ENCODE measurements around the gene PLBD1.
A peak's percentile ranks its signal among the peaks of the same experiment; 100 is the strongest.

The PLBD1 gene

GRCh38 chr12:14521822-14522221, 45.9 kb downstream of the PLBD1 start:
- H3K4me3 Mint-ChIP-seq, result no peak overlapping the region
- H3K9me3 Mint-ChIP-seq, result peaks cover 16 to 28% of the 10 kb centered on the region in 2 donors
- H3K27ac Mint-ChIP-seq, result no peak overlapping the region
- peaks cover 46 to 51% of the 10 kb centered on the region in 2 donors for H3K27me3 Mint-ChIP-seq
- ATAC-seq (replicated peaks) (no peak), DNase-seq (no peak)
- H3K4me1 Mint-ChIP-seq (ENCODE audit: low read depth in 2 of 2), result no peaks in the 10 kb centered on the region
- H3K36me3 Mint-ChIP-seq (ENCODE audit: insufficient read depth), result no peaks in the 10 kb centered on the region

GRCh38 chr12:14514946-14515345, 52.7 kb downstream of the PLBD1 start:
- H3K27ac Mint-ChIP-seq, result no peak overlapping the region
- ATAC-seq (replicated peaks) (no peak), DNase-seq (no peak)
- H3K27me3 Mint-ChIP-seq, result peaks cover 10 to 24% of the 10 kb centered on the region in 2 donors
- H3K4me1 Mint-ChIP-seq (ENCODE audit: low read depth in 2 of 2), result peaks cover 0 to 2% of the 10 kb centered on the region in 2 donors
- H3K9me3 Mint-ChIP-seq, result peaks cover 0 to 3% of the 10 kb centered on the region in 2 donors
- H3K36me3 Mint-ChIP-seq (ENCODE audit: insufficient read depth), result no peaks in the 10 kb centered on the region
- H3K4me3 Mint-ChIP-seq, result no peak overlapping the region

GRCh38 chr12:14514154-14514842, 53.4 kb downstream of the PLBD1 start:
- Mint-ChIP-seq H3K4me3 (no peak overlapping the region), H3K27ac (no peak overlapping the region), H3K36me3 (ENCODE audit: insufficient read depth) (no peaks in the 10 kb centered on the region), H3K4me1 (ENCODE audit: low read depth in 2 of 2) (peaks cover 0 to 2% of the 10 kb centered on the region in 2 donors), H3K27me3 (peaks cover 5 to 17% of the 10 kb centered on the region in 2 donors), H3K9me3 (no peaks in the 10 kb centered on the region)
- DNase-seq, result no peak
- ATAC-seq (replicated peaks), result no peak

- no peak overlapping the region for H3K4me3 Mint-ChIP-seq
- DNase-seq, result no peak
- peaks cover 0 to 2% of the 10 kb centered on the region in 2 donors for H3K4me1 Mint-ChIP-seq (ENCODE audit: low read depth in 2 of 2)
- H3K9me3 Mint-ChIP-seq, result no peaks in the 10 kb centered on the region
- H3K36me3 Mint-ChIP-seq (ENCODE audit: insufficient read depth), result no peaks in the 10 kb centered on the region
- ATAC-seq (replicated peaks), result no peak
- peak overlapping the region; percentile 49 to 51 for H3K27ac Mint-ChIP-seq
- no peaks in the 10 kb centered on the region for H3K27me3 Mint-ChIP-seq
Observed at GRCh38 chr12:14510574-14510973, 57.1 kb downstream of the PLBD1 start.

- H3K27me3 Mint-ChIP-seq, result no peaks in the 10 kb centered on the region
- no peak overlapping the region for H3K4me3 Mint-ChIP-seq
- DNase-seq, result no peak
- peaks cover 21% of the 10 kb centered on the region for H3K36me3 Mint-ChIP-seq (ENCODE audit: insufficient read depth)
- no peaks in the 10 kb centered on the region for H3K9me3 Mint-ChIP-seq
- H3K27ac Mint-ChIP-seq, result peak overlapping the region in 1 of 2 donors; percentile 75
- no peak for ATAC-seq (replicated peaks)
- H3K4me1 Mint-ChIP-seq (ENCODE audit: low read depth in 2 of 2), result peaks cover 0 to 7% of the 10 kb centered on the region in 2 donors
Observed at GRCh38 chr12:14505626-14506596, 61.8 kb downstream of the PLBD1 start.

- H3K27me3 Mint-ChIP-seq, result no peaks in the 10 kb centered on the region
- DNase-seq, result no peak
- peaks cover 62% of the 10 kb centered on the region for H3K36me3 Mint-ChIP-seq (ENCODE audit: insufficient read depth)
- peak overlapping the region; percentile 59 to 81 for H3K27ac Mint-ChIP-seq
- H3K4me3 Mint-ChIP-seq, result no peak overlapping the region
- peaks cover 2 to 13% of the 10 kb centered on the region in 2 donors for H3K4me1 Mint-ChIP-seq (ENCODE audit: low read depth in 2 of 2)
- no peak for ATAC-seq (replicated peaks)
- no peaks in the 10 kb centered on the region for H3K9me3 Mint-ChIP-seq
Observed at GRCh38 chr12:14495326-14495725, 72.4 kb downstream of the PLBD1 start.

GRCh38 chr12:14482886-14483285, 84.8 kb downstream of the PLBD1 start:
- H3K27me3 Mint-ChIP-seq, result no peaks in the 10 kb centered on the region
- ATAC-seq (replicated peaks) (no peak), DNase-seq (no peak)
- peaks cover 2 to 13% of the 10 kb centered on the region in 2 donors for H3K4me1 Mint-ChIP-seq (ENCODE audit: low read depth in 2 of 2)
- H3K4me3 Mint-ChIP-seq, result no peak overlapping the region
- H3K36me3 Mint-ChIP-seq (ENCODE audit: insufficient read depth), result peaks cover 70% of the 10 kb centered on the region
- peak overlapping the region in 1 of 2 donors; percentile 75 for H3K27ac Mint-ChIP-seq
- H3K9me3 Mint-ChIP-seq, result no peaks in the 10 kb centered on the region

GRCh38 chr12:14482361-14482760, 85.3 kb downstream of the PLBD1 start:
- Mint-ChIP-seq H3K36me3 (ENCODE audit: insufficient read depth) (peaks cover 74% of the 10 kb centered on the region), H3K9me3 (no peaks in the 10 kb centered on the region), H3K27ac (peak overlapping the region in 1 of 2 donors; percentile 75), H3K4me3 (no peak overlapping the region), H3K4me1 (ENCODE audit: low read depth in 2 of 2) (peaks cover under 1 to 13% of the 10 kb centered on the region in 2 donors), H3K27me3 (no peaks in the 10 kb centered on the region)
- DNase-seq (no peak), ATAC-seq (replicated peaks) (no peak)

- H3K36me3 Mint-ChIP-seq (ENCODE audit: insufficient read depth), result peaks cover 80% of the 10 kb centered on the region
- H3K4me1 Mint-ChIP-seq (ENCODE audit: low read depth in 2 of 2), result peaks cover 0 to 9% of the 10 kb centered on the region in 2 donors
- no peaks in the 10 kb centered on the region for H3K27me3 Mint-ChIP-seq
- H3K9me3 Mint-ChIP-seq, result no peaks in the 10 kb centered on the region
- DNase-seq (no peak), ATAC-seq (replicated peaks) (no peak)
- peak overlapping the region in 1 of 2 donors; percentile 49 for H3K27ac Mint-ChIP-seq
- H3K4me3 Mint-ChIP-seq, result no peak overlapping the region
Observed at GRCh38 chr12:14481201-14481600, 86.5 kb downstream of the PLBD1 start.

- Mint-ChIP-seq H3K4me1 (ENCODE audit: low read depth in 2 of 2) (peaks cover 0 to 9% of the 10 kb centered on the region in 2 donors), H3K27ac (peak overlapping the region; percentile 28 to 35), H3K27me3 (no peaks in the 10 kb centered on the region), H3K4me3 (no peak overlapping the region), H3K9me3 (no peaks in the 10 kb centered on the region), H3K36me3 (ENCODE audit: insufficient read depth) (peaks cover 88% of the 10 kb centered on the region)
- ATAC-seq (replicated peaks) (no peak), DNase-seq (no peak)
Observed at GRCh38 chr12:14479004-14479403, 88.7 kb downstream of the PLBD1 start.

GRCh38 chr12:14473707-14474287, 93.9 kb downstream of the PLBD1 start:
- Mint-ChIP-seq H3K9me3 (peaks cover 8% of the 10 kb centered on the region in 2 donors), H3K27me3 (no peaks in the 10 kb centered on the region)
- no peak for DNase-seq

GRCh38 chr12:14471497-14471896, 96.2 kb downstream of the PLBD1 start:
- Mint-ChIP-seq H3K27ac (peak overlapping the region in 1 of 2 donors; percentile 56), H3K9me3 (peaks cover 8% of the 10 kb centered on the region in 2 donors), H3K36me3 (ENCODE audit: insufficient read depth) (peaks cover 72% of the 10 kb centered on the region), H3K4me3 (no peak overlapping the region), H3K4me1 (ENCODE audit: low read depth in 2 of 2) (peaks cover 8 to 22% of the 10 kb centered on the region in 2 donors), H3K27me3 (no peaks in the 10 kb centered on the region)
- no peak for ATAC-seq (replicated peaks)
- DNase-seq, result no peak

More at GRCh38 chr12:14473707-14474287, 93.9 kb downstream of the PLBD1 start:
- Mint-ChIP-seq H3K27ac (no peak overlapping the region), H3K36me3 (ENCODE audit: insufficient read depth) (peaks cover 71% of the 10 kb centered on the region), H3K4me1 (ENCODE audit: low read depth in 2 of 2) (peaks cover 4 to 15% of the 10 kb centered on the region in 2 donors), H3K4me3 (no peak overlapping the region)
- no peak for ATAC-seq (replicated peaks)

- peaks cover 14 to 45% of the 10 kb centered on the region in 2 donors for H3K4me1 Mint-ChIP-seq (ENCODE audit: low read depth in 2 of 2)
- H3K4me3 Mint-ChIP-seq, result no peak overlapping the region
- no peak overlapping the region for H3K27ac Mint-ChIP-seq
- ATAC-seq (replicated peaks) (no peak), DNase-seq (no peak)
- peaks cover 81% of the 10 kb centered on the region for H3K36me3 Mint-ChIP-seq (ENCODE audit: insufficient read depth)
- no peaks in the 10 kb centered on the region for H3K27me3 Mint-ChIP-seq
- no peaks in the 10 kb centered on the region for H3K9me3 Mint-ChIP-seq
Observed at GRCh38 chr12:14460212-14460841, 107.4 kb downstream of the PLBD1 start.
